HEK293 (cell line): ENCODE results near the gene CMTM4.
A peak's percentile ranks its signal among the peaks of the same experiment; 100 is the strongest.

Source experiments
- CTCF ChIA-PET: fragments of 350-600 bp; formaldehyde crosslinking; extraction: SDS; loops from one replicate; lab custom pipeline; 2021; ENCODE audit warnings: antibody characterized with exemption; lab: Yijun Ruan, JAX
- POLR2A ChIA-PET: fragments of 300-600 bp; formaldehyde crosslinking; extraction: SDS; loops from one replicate; lab custom pipeline; 2020; ENCODE audit warnings: antibody characterized with exemption, inconsistent platforms; lab: Yijun Ruan, JAX
- H3K27ac ChIP-seq: fragments of 200-500 bp; sonication (Bioruptor generic); 2 replicates; pipeline ENCODE4 v1.5.1; 2014; ENCODE audit warnings: low read depth, low read length, control low read depth, inconsistent platforms; ENCODE audit errors: extremely low read depth
- H3K36me3 ChIP-seq, 2 experiments: fragments of 200-500 bp in 1 of 2; sonication (Bioruptor generic) in 1 of 2; 1 replicate in 1 of 2; 2 replicates in 1 of 2; pipeline ENCODE4 v1.5.1; 2014 to 2017; ENCODE audit warnings: inconsistent platforms in 2 of 2, low read length in 2 of 2; ENCODE audit not compliant: control insufficient read depth in 2 of 2, insufficient read depth in 1 of 2
- H3K4me1 ChIP-seq: fragments of 200-500 bp; sonication (Bioruptor generic); 2 replicates; pipeline ENCODE4 v1.5.1; 2014; ENCODE audit warnings: mild to moderate bottlenecking, low read length, inconsistent platforms; ENCODE audit not compliant: control insufficient read depth, insufficient read depth
- H3K4me3 ChIP-seq: 2 replicates; pipeline ENCODE4 v1.5.1; 2011; ENCODE audit warnings: low read depth, mild to moderate bottlenecking, control low read depth, low read length, moderate library complexity
- H3K9me3 ChIP-seq: fragments of 200-500 bp; sonication (Bioruptor generic); 2 replicates; pipeline ENCODE4 v1.5.1; 2014; ENCODE audit warnings: low read depth, low read length, inconsistent platforms; ENCODE audit not compliant: control insufficient read depth, insufficient read depth
- FEZF1 ChIP-seq: fragments of 450-650 bp; formaldehyde crosslinking; IDR thresholded peaks from 2 replicates; pipeline ENCODE4 v1.5.1; 2016; ENCODE audit warnings: missing biosample characterization, missing genetic modification characterization
- GLIS1 ChIP-seq: fragments of 450-650 bp; formaldehyde crosslinking; IDR thresholded peaks from 2 replicates; pipeline ENCODE4 v1.5.1; 2016; ENCODE audit warnings: missing biosample characterization, missing genetic modification characterization
- SCRT2 ChIP-seq: fragments of 450-650 bp; formaldehyde crosslinking; IDR thresholded peaks from 2 replicates; pipeline ENCODE4 v1.5.1; 2016; ENCODE audit warnings: missing biosample characterization, missing genetic modification characterization
- SETDB1 ChIP-seq: IDR thresholded peaks from one replicate; pipeline ENCODE4 v1.6.1; 2017; ENCODE audit warnings: mild to moderate bottlenecking, low read length, moderate library complexity, mixed read lengths; ENCODE audit not compliant: insufficient read length
- ZBTB11 ChIP-seq: fragments of 450-650 bp; formaldehyde crosslinking; conservative IDR thresholded peaks from 2 replicates; pipeline ENCODE4 v1.5.1; 2016; ENCODE audit warnings: low read depth, missing biosample characterization, missing genetic modification characterization
- ZBTB6 ChIP-seq: fragments of 450-650 bp; formaldehyde crosslinking; IDR thresholded peaks from 2 replicates; pipeline ENCODE4 v1.5.1; 2017; ENCODE audit warnings: missing biosample characterization, missing genetic modification characterization
- ZFHX2 ChIP-seq: fragments of 450-650 bp; formaldehyde crosslinking; conservative IDR thresholded peaks from 2 replicates; pipeline ENCODE4 v1.5.1; 2016; ENCODE audit warnings: missing biosample characterization, missing genetic modification characterization
- ZFP41 ChIP-seq: fragments of 450-650 bp; formaldehyde crosslinking; IDR thresholded peaks from 2 replicates; pipeline ENCODE4 v1.5.1; 2016; ENCODE audit warnings: missing biosample characterization, missing genetic modification characterization, borderline replicate concordance
- ZIC2 ChIP-seq: fragments of 450-650 bp; formaldehyde crosslinking; IDR thresholded peaks from 2 replicates; pipeline ENCODE4 v1.5.1; 2016; ENCODE audit warnings: missing biosample characterization, missing genetic modification characterization
- ZNF121 ChIP-seq: fragments of 450-650 bp; formaldehyde crosslinking; IDR thresholded peaks from 2 replicates; pipeline ENCODE4 v1.5.1; 2016; ENCODE audit warnings: missing biosample characterization, missing genetic modification characterization
- ZNF157 ChIP-seq: fragments of 450-650 bp; formaldehyde crosslinking; IDR thresholded peaks from 2 replicates; pipeline ENCODE4 v1.5.1; 2016; ENCODE audit warnings: missing biosample characterization, missing genetic modification characterization
- ZNF169 ChIP-seq: fragments of 450-650 bp; formaldehyde crosslinking; IDR thresholded peaks from 2 replicates; pipeline ENCODE4 v1.5.1; 2016; ENCODE audit warnings: missing biosample characterization, missing genetic modification characterization
- ZNF175 ChIP-seq: fragments of 450-650 bp; formaldehyde crosslinking; IDR thresholded peaks from 2 replicates; pipeline ENCODE4 v1.5.1; 2016; ENCODE audit warnings: missing biosample characterization, missing genetic modification characterization
- ZNF239 ChIP-seq: fragments of 450-650 bp; formaldehyde crosslinking; IDR thresholded peaks from 2 replicates; pipeline ENCODE4 v1.5.1; 2016; ENCODE audit warnings: missing biosample characterization, missing genetic modification characterization
- ZNF837 ChIP-seq: fragments of 450-650 bp; formaldehyde crosslinking; IDR thresholded peaks from 2 replicates; pipeline ENCODE4 v1.5.1; 2016; ENCODE audit warnings: missing biosample characterization, missing genetic modification characterization

Gene CMTM4

GRCh38 chr16:66712512-66712911, 16.0 kb upstream of the CMTM4 start (continued):
- TF ChIP-seq ZBTB11 (tag by site-specific recombination) (no peak), ZNF837 (tag by site-specific recombination) (no peak)

GRCh38 chr16:66711581-66711980, 15.0 kb upstream of the CMTM4 start:
- POLR2A ChIA-PET = no interaction called here
- Histone ChIP-seq H3K9me3 (no peaks in the 10 kb centered on the region), H3K36me3 (no peaks in the 10 kb centered on the region), H3K4me3 (no peak overlapping the region), H3K27ac (no peak overlapping the region), H3K4me1 (no peaks in the 10 kb centered on the region; the same call in 1 of the 2 replicates)
- TF ChIP-seq SETDB1 (peak; percentile 52), ZNF169 (tag by site-specific recombination) (no peak), ZFHX2 (no peak), ZNF239 (tag by site-specific recombination) (no peak), FEZF1 (tag by site-specific recombination) (no peak)
- CTCF ChIA-PET = no interaction called here

- Histone ChIP-seq H3K9me3 (no peaks in the 10 kb centered on the region), H3K4me3 (no peak overlapping the region), H3K4me1 (no peaks in the 10 kb centered on the region), H3K36me3 (no peaks in the 10 kb centered on the region), H3K27ac (no peak overlapping the region)
- ChIA-PET POLR2A (no interaction called here), CTCF (no interaction called here)
- no peak for TF ChIP-seq ZBTB6 (tag by site-specific recombination)
- TF ChIP-seq ZIC2 = peak; percentile 76
- TF ChIP-seq GLIS1 (tag by site-specific recombination) = peak; percentile 24; the same call in 1 of the 2 replicates
- TF ChIP-seq ZFP41 (tag by site-specific recombination) = no peak
- TF ChIP-seq ZNF837 (tag by site-specific recombination) = no peak
- TF ChIP-seq SCRT2 (tag by site-specific recombination) = no peak
- no peak for TF ChIP-seq ZNF175 (tag by site-specific recombination)
Observed at GRCh38 chr16:66706506-66706880, 9.9 kb upstream of the CMTM4 start.

- ChIA-PET POLR2A (interaction anchor here (0.9 kb wide), 1 partner anchor 38 kb away, joined by 3 read pairs; no protein-coding TSS in a partner anchor), CTCF (no interaction called here)
- Histone ChIP-seq H3K36me3 (no peaks in the 10 kb centered on the region), H3K4me3 (no peak overlapping the region), H3K4me1 (no peaks in the 10 kb centered on the region), H3K27ac (no peak overlapping the region), H3K9me3 (no peaks in the 10 kb centered on the region)
- TF ChIP-seq ZNF157 (tag by site-specific recombination) = no peak
- TF ChIP-seq ZNF121 = peak; percentile 56; the same call in 1 of the 2 replicates
Observed at GRCh38 chr16:66705790-66706505, 9.4 kb upstream of the CMTM4 start.
